K562 (cell line): ENCODE data around the gene CNNM2. TPM values are rescaled to one million over a fixed set of nuclear protein-coding genes. Genes with fewer than 3 reads are reported as not detected.

Experiments
- ATAC-seq: fragments of 200-7000 bp; cut with Tn5 transposase; 3 replicates; pipeline ENCODE4 v1.9.1; 2020; ENCODE audit warnings: moderate library complexity
- BruUV-seq: library from RNA; stranded (reverse); fragments of 400-500 nt; replicated peaks from 2 replicates; lab custom pipeline; 2021; lab: Mats Ljungman, UMichigan
- CTCF ChIA-PET: fragments of 300-600 bp; formaldehyde crosslinking; extraction: SDS; loops from one replicate; lab custom pipeline; 2021; ENCODE audit warnings: low intra/inter-chr PET ratio; lab: Yijun Ruan, JAX
- POLR2A ChIA-PET: fragments of 300-600, 350-650 bp; sonication (Branson Sonifier 250); formaldehyde crosslinking; extraction: SDS; loops from one replicate; lab custom pipeline; 2021; ENCODE audit warnings: antibody characterized with exemption, inconsistent platforms; lab: Yijun Ruan, JAX
- DNase-seq, 4 experiments: peaks; one replicate each; pipeline versions ENCODE4 v3.0.0 to v3.0.0-alpha.2; 2011 to 2018; ENCODE audit warnings: low spot score in 3 of 4, mixed read lengths in 3 of 4; ENCODE audit errors: extremely low read depth in 1 of 4
- FAIRE-seq: peaks from 2 replicates; lab custom pipeline; 2011; peaks lifted over from hg19 to GRCh38; lab: Jason Lieb, UNC
- H2AFZ ChIP-seq: 2 replicates; pipeline ENCODE4 v1.6.0; 2011; ENCODE audit warnings: low read depth, low read length, control low read depth, inconsistent platforms
- H3K27ac ChIP-seq: fragments of 200-600 bp; 3 replicates; pipeline ENCODE4 v1.8.0; 2011; ENCODE audit warnings: low read depth, mild to moderate bottlenecking, control low read depth, inconsistent platforms, low read length, moderate library complexity, mixed read lengths; ENCODE audit errors: extremely low read depth
- H3K27me3 ChIP-seq, 2 experiments: fragments of 300-600 bp in 1 of 2; 2 replicates in 1 of 2; 3 replicates in 1 of 2; pipeline versions ENCODE4 v1.6.0 to v1.8.0; 2011; ENCODE audit warnings: inconsistent platforms in 2 of 2, low read length in 2 of 2, mild to moderate bottlenecking in 1 of 2, mixed read lengths in 1 of 2, moderate library complexity in 1 of 2; ENCODE audit not compliant: control insufficient read depth in 2 of 2, insufficient read depth in 2 of 2
- H3K36me3 ChIP-seq: fragments of 300-600 bp; 3 replicates; pipeline ENCODE4 v1.8.0; 2011; ENCODE audit warnings: mild to moderate bottlenecking, low read length, inconsistent platforms; ENCODE audit not compliant: control insufficient read depth, insufficient read depth
- H3K4me1 ChIP-seq, 2 experiments: fragments of 200-600 bp in 1 of 2; replicated peaks in 1 of 2; 2 replicates in 1 of 2; 3 replicates in 1 of 2; pipeline versions ENCODE4 v1.5.1 to v1.8.0; 2011; ENCODE audit warnings: inconsistent platforms in 2 of 2, low read length in 2 of 2, mild to moderate bottlenecking in 1 of 2, mixed read lengths in 1 of 2, moderate library complexity in 1 of 2; ENCODE audit not compliant: control insufficient read depth in 2 of 2, insufficient read depth in 2 of 2
- H3K4me2 ChIP-seq: 2 replicates; pipeline ENCODE4 v1.6.1; 2011; ENCODE audit warnings: low read length, control low read depth, inconsistent platforms, mixed read lengths; ENCODE audit not compliant: insufficient read depth
- H3K4me3 ChIP-seq: fragments of 200-600 bp; sonication (generic), shearing (Covaris generic); 2 replicates; pipeline ENCODE4 v1.5.1; 2016; ENCODE audit warnings: control low read depth, inconsistent platforms
- H3K79me2 ChIP-seq: fragments of 200-600 bp; 3 replicates; pipeline ENCODE4 v1.8.0; 2011; ENCODE audit warnings: low read length, inconsistent platforms; ENCODE audit not compliant: control insufficient read depth, insufficient read depth
- H3K9ac ChIP-seq, 2 experiments: 2 replicates each; pipeline versions ENCODE4 v1.6.0 to v1.6.1; 2011; ENCODE audit warnings: low read depth in 2 of 2, low read length in 2 of 2, control low read depth in 1 of 2, inconsistent platforms in 1 of 2, mild to moderate bottlenecking in 1 of 2, mixed read lengths in 1 of 2; ENCODE audit not compliant: insufficient read depth in 1 of 2
- H3K9me1 ChIP-seq: one replicate; pipeline ENCODE4 v1.6.0; 2011; ENCODE audit warnings: inconsistent platforms, mild to moderate bottlenecking, low read length, moderate library complexity; ENCODE audit not compliant: control insufficient read depth, insufficient read depth
- H3K9me3 ChIP-seq: replicated peaks from 2 replicates; pipeline ENCODE4 v1.5.1; 2011; ENCODE audit warnings: low read depth, low read length, inconsistent platforms; ENCODE audit not compliant: control insufficient read depth, insufficient read depth
- H4K20me1 ChIP-seq: replicated peaks from 2 replicates; pipeline ENCODE4 v1.6.1; 2011; ENCODE audit warnings: low read length, inconsistent platforms, mixed read lengths; ENCODE audit not compliant: control insufficient read depth, insufficient read depth
- CEBPG ChIP-seq, 3 experiments: fragments of 200-800 bp in 1 of 3; sonication (Bioruptor generic) in 1 of 3; sonication (generic) in 1 of 3; formaldehyde crosslinking in 1 of 3; IDR thresholded peaks in 2 of 3; conservative IDR thresholded peaks in 1 of 3; 2 replicates each; pipeline versions ENCODE4 v1.6.1 to v1.8.0; 2016 to 2022; ENCODE audit warnings: missing compliant biosample characterization in 2 of 3, missing genetic modification characterization in 2 of 3, mild to moderate bottlenecking in 1 of 3, missing genetic modification reagents in 1 of 3
- ETV1 ChIP-seq: fragments of 450-650 bp; conservative IDR thresholded peaks from 2 replicates; pipeline ENCODE4 v1.6.1; 2016; ENCODE audit warnings: missing genetic modification characterization, control low read depth, low read depth, missing compliant biosample characterization
- MED1 ChIP-seq: sonication (generic); formaldehyde crosslinking; IDR thresholded peaks from 2 replicates; pipeline ENCODE4 v1.8.1; 2023; ENCODE audit warnings: missing genetic modification reagents, borderline replicate concordance
- MXD1 ChIP-seq: fragments of 250-450 bp; sonication (Bioruptor Pico); IDR thresholded peaks from 2 replicates; pipeline ENCODE4 v1.8.0; 2021; ENCODE audit warnings: borderline replicate concordance, mild to moderate bottlenecking, moderate library complexity; ENCODE audit not compliant: poor library complexity, severe bottlenecking
- NR4A1 ChIP-seq, 2 experiments: fragments of 250-450 bp in 1 of 2; fragments of 450-650 bp in 1 of 2; sonication (Bioruptor Pico) in 1 of 2; IDR thresholded peaks; 2 replicates each; pipeline versions ENCODE4 v1.4.0 to v1.6.1; 2016 to 2020; ENCODE audit warnings: mild to moderate bottlenecking in 2 of 2, missing compliant biosample characterization in 1 of 2, missing genetic modification characterization in 1 of 2, moderate library complexity in 1 of 2
- THRB ChIP-seq: fragments of 450-650 bp; formaldehyde crosslinking; conservative IDR thresholded peaks from 2 replicates; pipeline ENCODE4 v1.4.0; 2022; ENCODE audit warnings: mild to moderate bottlenecking, missing genetic modification characterization
- ZFP91 ChIP-seq: sonication (generic); formaldehyde crosslinking; IDR thresholded peaks from 2 replicates; pipeline ENCODE4 v1.8.0; 2022; ENCODE audit warnings: mild to moderate bottlenecking, missing genetic modification reagents
- ZNF311 ChIP-seq: fragments of 250-450 bp; sonication (Bioruptor Pico); IDR thresholded peaks from 2 replicates; pipeline ENCODE4 v1.4.0; 2020; ENCODE audit warnings: mild to moderate bottlenecking, moderate library complexity
- ZNF324 ChIP-seq: fragments of 250-450 bp; sonication (Bioruptor Pico); IDR thresholded peaks from 2 replicates; pipeline ENCODE4 v1.4.0; 2020; ENCODE audit warnings: mild to moderate bottlenecking
- ZNF551 ChIP-seq: fragments of 250-450 bp; sonication (Bioruptor Pico); IDR thresholded peaks from 2 replicates; pipeline ENCODE4 v1.5.0; 2021; ENCODE audit warnings: mild to moderate bottlenecking, moderate library complexity
- ZNF699 ChIP-seq: fragments of 250-450 bp; sonication (Bioruptor Pico); IDR thresholded peaks from 2 replicates; pipeline ENCODE4 v1.8.0; 2021; ENCODE audit warnings: mild to moderate bottlenecking, moderate library complexity; ENCODE audit not compliant: insufficient replicate concordance
- WGBS: fragments of 100-300 bp; shearing (Covaris generic); methylation state at CpG from one replicate; pipeline ENCODE4 v1.1.6; 2016; ENCODE audit warnings: low coverage, mixed read lengths; ENCODE audit not compliant: insufficient coverage; ENCODE audit errors: missing lambda C conversion rate; 5-methylcytosine and 5-hydroxymethylcytosine counted together
- in situ Hi-C: fragments of 300-500 bp; cut with MboI; formaldehyde crosslinking; loops from 4 replicates; pipeline ENCODE4 v1.15.0; 2018; ENCODE audit warnings: inconsistent platforms, mixed read lengths
- intact Hi-C: fragments of 100-400 bp; cut with micrococcal nuclease; formaldehyde crosslinking; loops from 2 replicates; pipeline ENCODE4 v1.14.2; 2022
- polyA plus RNA-seq, 8 experiments: library from polyadenylated mRNA; depleted of rRNA in 4 of 8; stranded (reverse) in 5 of 8; unstranded in 3 of 8; fragments of >200 nt; fragmentation: Nextera tagmentation in 2 of 8; fragmentation: Illumina TruSeq in 1 of 8; extraction: Ambion mirVana in 2 of 8; extraction: Trizol in 1 of 8; gene quantifications; 2 replicates each; pipeline versions ENCODE4 v1.2.1 to v1.2.3, GENCODE V29; 2011 to 2014; ENCODE audit warnings: inconsistent platforms in 1 of 8, missing spikeins in 1 of 8
- total RNA-seq, 7 experiments: library from RNA; depleted of rRNA in 6 of 7; stranded (reverse); fragments of >200 nt in 6 of 7; fragmentation: Illumina TruSeq in 2 of 7; extraction: Trizol in 2 of 7; gene quantifications; 2 replicates each; pipeline versions ENCODE4 v1.2.1 to v1.2.3, GENCODE V29; 2011 to 2021; ENCODE audit warnings: low replicate concordance in 1 of 7

The CNNM2 gene
- total and polyA plus RNA-seq, 9 of the 15 experiments (the other 6 are each of a cell fraction or from before 2014, with no cell fraction given) = 0.21 to 5.0 (median 1.3) TPM

- peaks cover 8 to 9% of the 10 kb centered on the region in 2 experiments; a peak in 3 of 5 replicates for H3K4me1 ChIP-seq
- no peak for DNase-seq
- TF ChIP-seq ZNF311 (CRISPR knock-in tag) (no peak), CEBPG (CRISPR knock-in tag; IDR thresholded peaks at IDR 0.05) (no peak), CEBPG (tag; conservative IDR thresholded peaks at IDR 0.05 in 1 of 2, IDR thresholded peaks at IDR 0.05 in 1 of 2) (no peak), NR4A1 (CRISPR knock-in tag; IDR thresholded peaks at IDR 0.05) (no peak), NR4A1 (tag; IDR thresholded peaks at IDR 0.05) (no peak), MED1 (CRISPR knock-in tag) (no peak), ZNF551 (CRISPR knock-in tag) (no peak), ZFP91 (CRISPR knock-in tag) (no peak), THRB (CRISPR knock-in tag) (no peak), ZNF699 (no peak), MXD1 (CRISPR knock-in tag) (no peak), ETV1 (no peak), ZNF324 (CRISPR knock-in tag) (no peak)
- TF ChIP-seq, all 486 proteins: peak for 0
- 88% methylated on average over 2 of the region's 2 CpGs for WGBS
- intact Hi-C loops = loop anchor here (10.0 kb wide), 1 partner anchor 57 kb away; no protein-coding TSS in a partner anchor
- H3K9ac ChIP-seq = no peak overlapping the region
- H3K9me1 ChIP-seq = no peaks in the 10 kb centered on the region
- no peak overlapping the region for H3K4me2 ChIP-seq
- FAIRE-seq (no peak), ATAC-seq (no peak)
- H3K9me3 ChIP-seq = no peaks in the 10 kb centered on the region
- no peaks in the 10 kb centered on the region for H4K20me1 ChIP-seq
- BruUV-seq = no TSS peak
- in situ Hi-C loops = no loop called here
- H3K27ac ChIP-seq = no peak overlapping the region
- ChIA-PET POLR2A (interaction anchor here (1.1 kb wide), 1 partner anchor 15 kb away, joined by 3 read pairs; no protein-coding TSS in a partner anchor), CTCF (no interaction called here)
- no peaks in the 10 kb centered on the region for H3K79me2 ChIP-seq
- H2AFZ ChIP-seq = no peak overlapping the region
- no peak overlapping the region for H3K4me3 ChIP-seq
- no peaks in the 10 kb centered on the region for H3K27me3 ChIP-seq
- no peaks in the 10 kb centered on the region for H3K36me3 ChIP-seq
These were observed 64.2 kb downstream of the CNNM2 start for GRCh38 chr10:102982296-102982695.
